ENCODE data around the gene BTN3A1.
A peak's percentile ranks its signal among the peaks of the same experiment; 100 is the strongest.
"Not testable (repeated sequence)": the region's sequence is repeated elsewhere in the genome, so short reads cannot be mapped to it uniquely, and the experiment has no call there.

The BTN3A1 gene

GRCh38 chr6:26401987-26402658 lies at the start of gene BTN3A1:
Gene BTN3A1 (plus strand): TSS chr6:26402275. CDS start chr6:26405564, 3,289 bp downstream.
- peak; percentile 23 for DNase-seq

DNA sequence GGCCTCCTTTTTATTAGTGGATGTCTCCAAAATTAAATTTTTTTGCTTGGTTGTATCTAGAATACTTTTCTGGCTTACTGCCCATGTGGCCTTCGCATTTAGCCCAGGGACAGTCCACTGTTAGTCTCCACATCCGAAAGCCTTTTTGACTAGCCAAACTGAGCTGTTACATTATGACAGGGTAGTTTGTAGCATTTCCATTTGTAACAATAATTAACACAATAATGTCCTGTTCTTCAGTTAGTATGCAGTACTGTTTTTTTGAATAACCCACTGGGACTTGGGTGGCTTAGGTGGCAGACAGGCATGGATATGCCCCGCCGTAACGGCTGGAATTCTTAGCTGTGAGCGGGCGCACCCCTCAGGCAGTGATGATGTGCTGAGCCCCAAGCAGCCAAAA lies 49.8 kb upstream of the BTN3A1 start:
- DNase-seq = no peak

GRCh38 chr6:26354162-26354561 lies 47.9 kb upstream of the BTN3A1 start:
- DNase-seq = no peak

GRCh38 chr6:26355366-26355765 lies 46.7 kb upstream of the BTN3A1 start:
- DNase-seq = no peak

GRCh38 chr6:26357543-26357942 lies 44.5 kb upstream of the BTN3A1 start:
- not testable (repeated sequence) for DNase-seq

- no peak for DNase-seq
Measured at GRCh38 chr6:26358511-26358981, 43.5 kb upstream of the BTN3A1 start.

DNA sequence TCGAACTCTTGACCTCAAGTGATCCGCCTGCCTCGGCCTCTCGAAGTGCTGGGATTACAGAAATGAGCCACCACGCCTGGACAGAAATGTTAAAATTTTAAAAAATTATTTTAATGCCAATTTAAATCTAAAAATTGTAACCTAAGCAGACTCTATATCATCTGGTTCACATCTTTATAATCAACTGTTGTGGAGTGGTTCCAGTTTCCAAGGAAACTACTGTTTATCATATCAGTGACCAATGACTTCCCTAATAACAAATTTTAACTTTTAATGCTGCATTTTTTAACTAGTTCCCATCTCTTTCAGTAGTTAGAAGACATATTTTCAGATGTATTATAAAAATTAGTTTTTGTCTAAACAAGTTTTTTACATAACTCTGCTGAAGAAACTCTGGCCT lies 42.3 kb upstream of the BTN3A1 start:
- DNase-seq = no peak

DNA sequence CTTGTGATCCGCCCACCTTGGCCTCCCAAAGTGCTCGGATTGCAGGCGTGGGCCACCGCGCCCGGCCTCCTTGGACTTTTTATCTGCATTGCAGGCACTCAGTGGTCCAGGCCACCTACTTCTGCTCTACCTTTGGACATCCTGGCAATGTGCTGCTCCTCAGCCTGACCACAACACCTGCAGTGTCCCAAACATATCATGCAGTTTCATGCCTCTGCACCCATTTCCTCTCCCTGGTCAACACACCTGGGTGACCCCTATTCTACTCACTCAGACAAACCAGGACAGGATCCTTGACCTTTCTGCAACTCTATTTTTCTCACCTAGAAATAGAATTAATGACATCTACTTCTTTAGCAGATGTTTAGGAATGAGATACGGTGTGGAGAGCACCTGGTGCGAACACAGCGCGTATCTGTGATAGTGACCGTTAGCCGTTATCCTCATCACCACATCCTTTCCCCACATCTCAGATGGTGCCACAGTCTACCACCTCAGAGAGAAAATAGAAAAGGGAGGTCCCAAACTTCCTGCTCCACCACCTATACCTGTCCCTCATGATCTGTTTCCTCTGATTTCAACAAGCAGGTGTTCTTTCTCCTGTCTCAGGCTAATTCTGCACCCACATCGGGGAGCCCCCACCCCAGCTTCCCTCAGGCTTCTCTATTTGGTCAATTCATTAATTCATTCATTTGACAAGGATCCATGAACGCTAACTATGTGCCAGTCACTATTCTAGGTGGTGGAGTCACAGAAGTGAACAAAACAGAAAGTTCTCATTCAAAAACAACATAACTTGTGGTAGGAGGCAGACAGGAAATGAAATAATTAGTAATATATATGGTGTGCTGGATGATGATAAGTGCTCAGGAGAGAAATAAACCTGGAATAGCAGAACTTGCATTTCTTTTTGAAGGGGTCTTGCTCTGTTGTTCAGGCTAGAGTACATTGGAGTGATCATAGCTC lies 41.3 kb upstream of the BTN3A1 start:
- peak; percentile 3 for DNase-seq

- no peak for DNase-seq
Measured at GRCh38 chr6:26361544-26361943, 40.5 kb upstream of the BTN3A1 start.

DNA sequence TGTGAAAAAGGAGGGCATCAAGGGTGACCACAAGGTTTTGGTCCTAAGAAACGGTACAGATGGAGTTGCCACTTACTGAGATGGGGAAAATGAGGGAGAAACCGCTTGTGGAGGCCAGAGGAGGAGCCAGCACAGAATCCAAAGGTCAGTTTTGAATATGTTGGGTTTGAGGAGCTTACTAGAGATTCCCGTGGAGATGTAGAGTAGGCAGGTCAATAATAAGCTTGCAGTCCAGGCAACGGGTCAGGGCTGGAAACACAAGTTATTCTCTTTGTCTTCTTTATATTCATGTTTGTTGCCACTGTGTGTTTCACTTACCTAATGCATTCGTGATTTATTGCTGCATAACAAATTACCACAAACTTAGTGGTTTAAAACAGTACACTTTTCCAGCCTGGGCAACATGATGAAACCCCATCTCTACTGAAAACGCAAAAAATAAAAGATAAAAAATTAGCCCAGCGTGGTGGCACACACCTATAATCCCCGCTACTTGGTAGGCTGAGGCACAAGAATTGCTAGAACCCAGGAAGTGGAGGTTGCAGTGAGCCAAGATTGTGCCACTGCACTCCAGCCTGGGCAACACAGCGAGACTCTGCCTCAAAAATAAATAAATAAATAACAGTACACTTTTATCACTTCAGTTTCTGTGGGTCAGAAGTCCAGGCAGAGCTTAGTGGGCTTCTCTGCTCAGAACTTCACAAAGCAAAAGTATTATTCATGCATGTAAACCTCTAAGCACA lies 39.8 kb upstream of the BTN3A1 start:
- no peak for DNase-seq

DNA sequence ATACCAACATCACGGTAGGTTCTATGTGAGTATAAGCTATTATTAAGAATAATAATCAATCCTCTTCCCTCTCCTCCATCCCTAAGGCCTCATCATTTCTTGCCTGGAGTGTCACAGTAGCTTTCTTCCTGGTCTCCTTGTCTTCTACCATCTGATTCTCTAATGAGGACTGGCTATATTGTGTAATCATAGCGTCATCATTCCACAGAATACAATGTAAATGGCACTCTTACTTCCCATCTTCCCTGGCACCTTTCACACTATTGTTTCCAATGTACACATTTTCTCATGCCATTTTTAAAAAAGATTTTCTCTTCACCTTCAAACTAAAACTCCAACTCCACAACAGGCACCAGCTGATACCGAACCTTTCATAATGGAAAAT lies 39.2 kb upstream of the BTN3A1 start:
- DNase-seq = no peak

GRCh38 chr6:26363882-26364701 lies 38.0 kb upstream of the BTN3A1 start:
- peak; percentile 4 for DNase-seq

DNA sequence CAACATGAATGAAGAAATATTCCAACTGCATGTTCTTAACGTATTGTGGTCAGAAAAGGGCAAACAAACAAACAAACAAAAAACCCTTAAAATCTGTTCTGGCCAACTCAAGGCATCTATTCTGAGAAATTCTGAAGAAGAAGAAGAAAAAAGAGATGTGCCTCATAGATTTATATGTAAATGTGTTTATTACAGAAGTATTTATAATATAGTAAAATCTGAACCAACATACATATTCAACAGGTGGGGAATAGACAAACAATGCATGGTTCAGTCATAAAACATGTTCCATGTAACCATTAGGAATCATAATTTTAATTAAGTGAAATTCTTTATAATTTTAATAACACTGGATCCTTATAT lies 36.5 kb upstream of the BTN3A1 start:
- DNase-seq = no peak

DNA sequence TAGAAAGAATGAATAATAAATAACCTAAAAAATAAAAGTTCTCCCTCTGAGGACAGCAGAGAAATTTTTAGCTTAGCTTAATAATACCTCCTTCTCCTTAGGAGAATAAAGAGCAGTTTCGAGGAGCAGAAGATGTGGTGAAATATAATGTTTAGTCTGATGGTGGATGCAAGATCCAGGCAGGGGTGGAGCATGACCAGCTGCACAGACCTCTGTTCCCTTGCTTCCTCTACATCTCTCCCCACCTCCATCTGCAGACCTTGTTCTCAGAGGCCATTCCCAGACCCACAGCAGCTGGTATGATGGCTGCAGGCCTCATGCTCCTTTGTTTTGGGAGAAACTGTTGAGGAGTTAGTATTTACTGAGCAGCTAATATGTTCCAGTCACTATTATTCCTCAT lies 35.6 kb upstream of the BTN3A1 start:
- no peak for DNase-seq

DNA sequence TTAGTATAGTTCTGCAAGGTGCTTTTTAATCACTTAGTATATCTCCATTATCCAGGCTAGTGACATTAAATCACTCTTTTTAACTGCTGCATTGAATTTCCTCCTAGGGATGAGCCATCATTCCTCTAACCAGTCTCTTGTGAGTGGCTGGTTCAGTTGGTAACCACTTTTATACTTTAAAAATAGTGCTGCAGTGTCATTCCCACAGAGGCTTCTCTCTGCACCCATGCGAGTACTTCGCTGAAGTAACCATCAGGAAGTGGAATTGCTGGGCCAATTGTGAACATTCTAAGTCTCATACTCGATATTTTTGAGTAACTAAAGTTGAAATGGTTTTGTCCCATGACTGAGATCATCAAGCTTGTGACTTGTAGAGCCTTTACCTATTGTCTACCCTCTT lies 35.0 kb upstream of the BTN3A1 start:
- no peak for DNase-seq

DNA sequence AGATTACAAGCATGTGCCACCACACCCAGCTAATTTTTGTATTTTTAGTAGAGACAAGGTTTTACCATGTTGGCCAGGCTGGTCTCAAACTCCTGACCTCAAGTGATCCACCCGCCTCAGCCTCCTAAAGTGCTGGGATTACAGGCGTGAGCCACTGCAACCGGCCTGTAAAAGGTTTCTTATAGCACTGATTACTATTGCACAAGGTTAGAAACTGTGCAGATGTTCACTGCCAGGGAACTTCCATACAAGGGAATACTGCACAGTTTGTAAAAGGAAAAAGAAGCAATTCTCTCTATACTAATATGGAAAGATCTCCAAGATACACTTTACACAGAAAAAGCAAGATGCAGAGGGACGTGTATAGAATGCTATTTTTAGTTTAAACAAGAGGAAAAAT lies 30.3 kb upstream of the BTN3A1 start:
- not testable (repeated sequence) for DNase-seq

GRCh38 chr6:26372308-26373144 lies 29.5 kb upstream of the BTN3A1 start:
- DNase-seq = no peak

- DNase-seq = no peak
Measured at GRCh38 chr6:26375270-26375669, 26.8 kb upstream of the BTN3A1 start.

DNA sequence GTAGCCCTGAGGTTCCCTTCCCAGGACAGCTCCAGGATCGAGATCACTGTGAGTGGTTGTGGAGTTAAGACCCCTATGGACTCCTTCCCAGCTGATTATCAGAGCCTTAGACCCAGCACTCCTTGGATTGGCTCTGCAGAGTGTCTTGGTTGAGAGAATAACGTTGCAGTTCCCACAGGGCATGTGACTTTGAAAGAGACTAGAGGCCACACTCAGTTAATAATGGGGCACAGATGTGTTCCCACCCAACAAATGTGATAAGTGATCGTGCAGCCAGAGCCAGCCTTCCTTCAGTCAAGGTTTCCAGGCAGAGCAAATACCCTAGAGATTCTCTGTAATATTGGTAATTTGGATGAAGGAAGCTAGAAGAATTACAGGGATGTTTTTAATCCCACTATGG lies 24.4 kb upstream of the BTN3A1 start:
- DNase-seq = no peak

- not testable (repeated sequence) for DNase-seq
Measured at GRCh38 chr6:26378143-26378542, 23.9 kb upstream of the BTN3A1 start.

DNA sequence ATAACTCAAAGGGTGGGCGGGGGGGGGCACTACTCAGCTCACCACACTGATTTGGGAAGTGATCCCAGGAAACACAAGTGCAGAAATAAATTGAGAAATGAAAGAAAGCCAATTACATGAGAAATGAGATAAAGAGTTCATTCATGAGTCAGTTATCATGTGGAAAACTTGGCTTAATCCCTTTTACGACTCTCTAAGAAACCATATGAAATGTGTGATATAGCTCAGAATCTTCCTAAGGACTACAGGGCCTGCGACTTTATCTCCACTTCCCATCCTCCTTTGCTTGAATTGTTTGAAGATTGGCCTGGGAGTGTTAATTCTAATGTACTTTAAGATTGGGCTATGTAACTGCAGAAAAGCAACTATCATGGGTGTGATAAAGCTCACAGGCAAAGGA lies 22.8 kb upstream of the BTN3A1 start:
- no peak for DNase-seq

GRCh38 chr6:26379740-26380139 lies 22.3 kb upstream of the BTN3A1 start:
- no peak for DNase-seq
